K562 (cell line): ENCODE results near the gene PRDM10. TPM values are rescaled to one million over a fixed set of nuclear protein-coding genes. Genes with fewer than 3 reads are reported as not detected.
"Not testable (repeated sequence)": the region's sequence is repeated elsewhere in the genome, so short reads cannot be mapped to it uniquely, and the experiment has no call there.

Experiments
- ATAC-seq: fragments of 200-7000 bp; cut with Tn5 transposase; 3 replicates; pipeline ENCODE4 v1.9.1; 2020; ENCODE audit warnings: moderate library complexity
- BruUV-seq: library from RNA; stranded (reverse); fragments of 400-500 nt; replicated peaks from 2 replicates; lab custom pipeline; 2021; lab: Mats Ljungman, UMichigan
- CTCF ChIA-PET: fragments of 300-600 bp; formaldehyde crosslinking; extraction: SDS; loops from one replicate; lab custom pipeline; 2021; ENCODE audit warnings: low intra/inter-chr PET ratio; lab: Yijun Ruan, JAX
- POLR2A ChIA-PET: fragments of 300-600, 350-650 bp; sonication (Branson Sonifier 250); formaldehyde crosslinking; extraction: SDS; loops from one replicate; lab custom pipeline; 2021; ENCODE audit warnings: antibody characterized with exemption, inconsistent platforms; lab: Yijun Ruan, JAX
- DNase-seq, 4 experiments: peaks; one replicate each; pipeline versions ENCODE4 v3.0.0 to v3.0.0-alpha.2; 2011 to 2018; ENCODE audit warnings: low spot score in 3 of 4, mixed read lengths in 3 of 4; ENCODE audit errors: extremely low read depth in 1 of 4
- FAIRE-seq: peaks from 2 replicates; lab custom pipeline; 2011; peaks lifted over from hg19 to GRCh38; lab: Jason Lieb, UNC
- H2AFZ ChIP-seq: 2 replicates; pipeline ENCODE4 v1.6.0; 2011; ENCODE audit warnings: low read depth, low read length, control low read depth, inconsistent platforms
- H3K27ac ChIP-seq: fragments of 200-600 bp; 3 replicates; pipeline ENCODE4 v1.8.0; 2011; ENCODE audit warnings: low read depth, mild to moderate bottlenecking, control low read depth, inconsistent platforms, low read length, moderate library complexity, mixed read lengths; ENCODE audit errors: extremely low read depth
- H3K27me3 ChIP-seq, 2 experiments: fragments of 300-600 bp in 1 of 2; 2 replicates in 1 of 2; 3 replicates in 1 of 2; pipeline versions ENCODE4 v1.6.0 to v1.8.0; 2011; ENCODE audit warnings: inconsistent platforms in 2 of 2, low read length in 2 of 2, mild to moderate bottlenecking in 1 of 2, mixed read lengths in 1 of 2, moderate library complexity in 1 of 2; ENCODE audit not compliant: control insufficient read depth in 2 of 2, insufficient read depth in 2 of 2
- H3K36me3 ChIP-seq: fragments of 300-600 bp; 3 replicates; pipeline ENCODE4 v1.8.0; 2011; ENCODE audit warnings: mild to moderate bottlenecking, low read length, inconsistent platforms; ENCODE audit not compliant: control insufficient read depth, insufficient read depth
- H3K4me1 ChIP-seq, 2 experiments: fragments of 200-600 bp in 1 of 2; replicated peaks in 1 of 2; 2 replicates in 1 of 2; 3 replicates in 1 of 2; pipeline versions ENCODE4 v1.5.1 to v1.8.0; 2011; ENCODE audit warnings: inconsistent platforms in 2 of 2, low read length in 2 of 2, mild to moderate bottlenecking in 1 of 2, mixed read lengths in 1 of 2, moderate library complexity in 1 of 2; ENCODE audit not compliant: control insufficient read depth in 2 of 2, insufficient read depth in 2 of 2
- H3K4me2 ChIP-seq: 2 replicates; pipeline ENCODE4 v1.6.1; 2011; ENCODE audit warnings: low read length, control low read depth, inconsistent platforms, mixed read lengths; ENCODE audit not compliant: insufficient read depth
- H3K4me3 ChIP-seq: fragments of 200-600 bp; sonication (generic), shearing (Covaris generic); 2 replicates; pipeline ENCODE4 v1.5.1; 2016; ENCODE audit warnings: control low read depth, inconsistent platforms
- H3K79me2 ChIP-seq: fragments of 200-600 bp; 3 replicates; pipeline ENCODE4 v1.8.0; 2011; ENCODE audit warnings: low read length, inconsistent platforms; ENCODE audit not compliant: control insufficient read depth, insufficient read depth
- H3K9ac ChIP-seq, 2 experiments: 2 replicates each; pipeline versions ENCODE4 v1.6.0 to v1.6.1; 2011; ENCODE audit warnings: low read depth in 2 of 2, low read length in 2 of 2, control low read depth in 1 of 2, inconsistent platforms in 1 of 2, mild to moderate bottlenecking in 1 of 2, mixed read lengths in 1 of 2; ENCODE audit not compliant: insufficient read depth in 1 of 2
- H3K9me1 ChIP-seq: one replicate; pipeline ENCODE4 v1.6.0; 2011; ENCODE audit warnings: inconsistent platforms, mild to moderate bottlenecking, low read length, moderate library complexity; ENCODE audit not compliant: control insufficient read depth, insufficient read depth
- H3K9me3 ChIP-seq: replicated peaks from 2 replicates; pipeline ENCODE4 v1.5.1; 2011; ENCODE audit warnings: low read depth, low read length, inconsistent platforms; ENCODE audit not compliant: control insufficient read depth, insufficient read depth
- H4K20me1 ChIP-seq: replicated peaks from 2 replicates; pipeline ENCODE4 v1.6.1; 2011; ENCODE audit warnings: low read length, inconsistent platforms, mixed read lengths; ENCODE audit not compliant: control insufficient read depth, insufficient read depth
- AFF1 ChIP-seq, 2 experiments: fragments of 450-650 bp; IDR thresholded peaks; 2 replicates each; pipeline ENCODE4 v1.6.1; 2018; ENCODE audit warnings: mild to moderate bottlenecking in 2 of 2, low read depth in 1 of 2; ENCODE audit not compliant: partially characterized antibody in 2 of 2
- RBM25 ChIP-seq: fragments of 200-400 bp; formaldehyde crosslinking; IDR thresholded peaks from 2 replicates; pipeline ENCODE4 v1.6.1; 2018; ENCODE audit warnings: low read length, low read depth, moderate library complexity; ENCODE audit not compliant: severe bottlenecking
- TAF7 ChIP-seq: fragments of 450-650 bp; IDR thresholded peaks from 2 replicates; pipeline ENCODE4 v1.6.1; 2016; ENCODE audit warnings: missing genetic modification characterization, missing compliant biosample characterization
- VEZF1 ChIP-seq: fragments of 200-800 bp; sonication (Bioruptor generic); IDR thresholded peaks from 2 replicates; pipeline ENCODE4 v1.6.1; 2017; ENCODE audit warnings: missing genetic modification characterization, missing compliant biosample characterization
- ZFP30 ChIP-seq: fragments of 250-450 bp; sonication (Bioruptor Pico); IDR thresholded peaks from 2 replicates; pipeline ENCODE4 v1.8.0; 2022; ENCODE audit warnings: moderate library complexity, mild to moderate bottlenecking, inconsistent platforms, borderline replicate concordance
- ZNF121 ChIP-seq: sonication (generic); formaldehyde crosslinking; conservative IDR thresholded peaks from 2 replicates; pipeline ENCODE4 v1.8.0; 2022; ENCODE audit warnings: missing genetic modification reagents
- WGBS: fragments of 100-300 bp; shearing (Covaris generic); methylation state at CpG from one replicate; pipeline ENCODE4 v1.1.6; 2016; ENCODE audit warnings: low coverage, mixed read lengths; ENCODE audit not compliant: insufficient coverage; ENCODE audit errors: missing lambda C conversion rate; 5-methylcytosine and 5-hydroxymethylcytosine counted together
- in situ Hi-C: fragments of 300-500 bp; cut with MboI; formaldehyde crosslinking; loops from 4 replicates; pipeline ENCODE4 v1.15.0; 2018; ENCODE audit warnings: inconsistent platforms, mixed read lengths
- intact Hi-C: fragments of 100-400 bp; cut with micrococcal nuclease; formaldehyde crosslinking; loops from 2 replicates; pipeline ENCODE4 v1.14.2; 2022
- polyA plus RNA-seq, 8 experiments: library from polyadenylated mRNA; depleted of rRNA in 4 of 8; stranded (reverse) in 5 of 8; unstranded in 3 of 8; fragments of >200 nt; fragmentation: Nextera tagmentation in 2 of 8; fragmentation: Illumina TruSeq in 1 of 8; extraction: Ambion mirVana in 2 of 8; extraction: Trizol in 1 of 8; gene quantifications; 2 replicates each; pipeline versions ENCODE4 v1.2.1 to v1.2.3, GENCODE V29; 2011 to 2014; ENCODE audit warnings: inconsistent platforms in 1 of 8, missing spikeins in 1 of 8
- total RNA-seq, 7 experiments: library from RNA; depleted of rRNA in 6 of 7; stranded (reverse); fragments of >200 nt in 6 of 7; fragmentation: Illumina TruSeq in 2 of 7; extraction: Trizol in 2 of 7; gene quantifications; 2 replicates each; pipeline versions ENCODE4 v1.2.1 to v1.2.3, GENCODE V29; 2011 to 2021; ENCODE audit warnings: low replicate concordance in 1 of 7

Gene PRDM10
- total and polyA plus RNA-seq, 9 of the 15 experiments (the other 6 are each of a cell fraction or from before 2014, with no cell fraction given): 0.89 to 9.3 (median 4.5) TPM

- TF ChIP-seq RBM25: peak; percentile 29
- TF ChIP-seq ZNF121 (CRISPR knock-in tag): peak; percentile 80
- TF ChIP-seq, all 486 proteins: peak for 2; not testable (repeated sequence) for 484
- H3K9me3 ChIP-seq, H3K27me3 ChIP-seq, H3K4me3 ChIP-seq, H3K4me2 ChIP-seq, H3K9ac ChIP-seq, FAIRE-seq, H3K27ac ChIP-seq, H2AFZ ChIP-seq, intact Hi-C loops, DNase-seq, H3K9me1 ChIP-seq, H3K36me3 ChIP-seq, ATAC-seq, CTCF ChIA-PET, BruUV-seq, H3K79me2 ChIP-seq, H4K20me1 ChIP-seq, in situ Hi-C loops: not testable (repeated sequence)
- peaks cover 11 to 23% of the 10 kb centered on the region in 2 experiments; a peak in 4 of 5 replicates for H3K4me1 ChIP-seq
- 29% methylated on average over 1 of the region's 1 CpG for WGBS
- POLR2A ChIA-PET: interaction anchor here (1.1 to 1.6 kb wide), 3 partner anchors 15 to 50 kb away, joined by 4 read pairs; no protein-coding TSS in a partner anchor
These were observed 47.9 kb downstream of the PRDM10 start for GRCh38 chr11:129954703-129955102.

DNA sequence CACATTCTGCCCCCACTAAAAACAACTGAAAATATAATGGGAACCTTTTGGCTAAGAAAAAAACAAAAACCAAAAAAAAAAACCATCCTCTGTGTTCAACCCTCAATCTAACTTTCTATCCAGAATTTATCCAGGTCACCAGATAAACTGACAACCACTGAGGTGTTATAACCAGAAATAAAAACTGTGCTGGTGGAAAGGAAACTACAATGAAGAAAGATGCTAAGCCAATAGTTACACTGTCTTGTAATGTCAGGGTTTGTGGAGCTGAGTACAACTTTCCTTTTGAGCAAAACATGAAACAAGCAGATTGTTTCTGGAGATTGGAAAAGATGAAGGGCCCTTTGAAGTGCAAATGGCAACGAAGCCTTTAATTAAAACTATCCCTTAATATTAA, 50.8 kb downstream of the PRDM10 start:
- no peaks in the 10 kb centered on the region for H3K9me3 ChIP-seq
- peak overlapping the region; percentile 93; the same call in 1 of the 2 replicates for H2AFZ ChIP-seq
- DNase-seq (no peak), ATAC-seq (no peak), FAIRE-seq (no peak)
- H3K4me2 ChIP-seq: no peak overlapping the region
- WGBS: 50% methylated on average over 1 of the region's 1 CpG
- BruUV-seq: no TSS peak
- H3K36me3 ChIP-seq: peaks cover 5% of the 10 kb centered on the region
- in situ Hi-C loops: no loop called here
- H3K27ac ChIP-seq: no peak overlapping the region; the same call in 2 of the 3 replicates
- H3K4me1 ChIP-seq: peaks cover 18 to 29% of the 10 kb centered on the region in 2 experiments; a peak in 4 of 5 replicates
- H3K27me3 ChIP-seq: no peaks in the 10 kb centered on the region
- ChIA-PET CTCF (no interaction called here), POLR2A (interaction anchor here (1.7 kb wide), 1 partner anchor 119 kb away, joined by 5 read pairs; no protein-coding TSS in a partner anchor)
- H3K79me2 ChIP-seq: no peaks in the 10 kb centered on the region
- no peak overlapping the region for H3K4me3 ChIP-seq
- intact Hi-C loops: loop anchor here (2.0 kb wide), 1 partner anchor 51 kb away; the partner anchor contains the start of gene PRDM10
- no peaks in the 10 kb centered on the region for H4K20me1 ChIP-seq
- no peaks in the 10 kb centered on the region for H3K9me1 ChIP-seq
- no peak overlapping the region for H3K9ac ChIP-seq
- TF ChIP-seq TAF7 (tag) (no peak), ZFP30 (CRISPR knock-in tag) (no peak), AFF1 (IDR thresholded peaks at IDR 0.05; ENCODE audit: low read depth in 1 of 2, partially characterized antibody in 2 of 2) (no peak), VEZF1 (CRISPR knock-in tag) (no peak)
